Breast epithelium (tissue), 3 donors: Measurements from ENCODE around the gene TIE1.

ENCODE experiments used
- POLR2A ChIP-seq: fragments of 450-650 bp; IDR thresholded peaks from one replicate; pipeline ENCODE4 v1.6.1; 2016; ENCODE audit warnings: antibody characterized with exemption, mild to moderate bottlenecking, moderate library complexity
- POLR2AphosphoS5 ChIP-seq, 3 donors: sonication (generic); formaldehyde crosslinking; IDR thresholded peaks; one replicate each; pipeline ENCODE4 v1.6.1; 2017; ENCODE audit warnings: antibody characterized with exemption in 3 of 3
- TF ChIP-seq, protein P1 (sequence below), 3 donors: fragments of 450-650 bp; IDR thresholded peaks; one replicate each; pipeline ENCODE4 v1.5.1; 2016 to 2017; ENCODE audit warnings: antibody characterized with exemption in 3 of 3, mild to moderate bottlenecking in 3 of 3, moderate library complexity in 3 of 3

DNA sequence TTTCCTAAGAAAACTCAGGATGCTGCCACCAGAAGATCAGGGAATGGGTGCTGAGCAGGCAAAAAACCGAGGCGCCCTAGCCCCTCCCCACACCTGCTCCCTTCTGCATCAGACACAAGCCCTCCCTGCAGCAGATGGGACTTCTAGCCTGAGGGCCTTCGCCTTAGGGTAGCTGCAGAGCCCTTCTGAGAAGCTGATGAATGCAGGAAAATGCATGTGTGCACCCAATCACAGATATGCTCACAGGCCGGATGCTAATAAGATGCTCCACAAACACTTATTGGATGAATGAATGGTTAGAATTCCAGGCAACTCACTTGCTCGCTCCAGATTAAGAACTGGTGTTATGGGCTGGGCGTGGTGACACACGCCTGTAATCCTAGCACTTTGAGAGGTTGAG is 8.6 kb upstream of the TIE1 start:
- TF ChIP-seq, protein P1, sequence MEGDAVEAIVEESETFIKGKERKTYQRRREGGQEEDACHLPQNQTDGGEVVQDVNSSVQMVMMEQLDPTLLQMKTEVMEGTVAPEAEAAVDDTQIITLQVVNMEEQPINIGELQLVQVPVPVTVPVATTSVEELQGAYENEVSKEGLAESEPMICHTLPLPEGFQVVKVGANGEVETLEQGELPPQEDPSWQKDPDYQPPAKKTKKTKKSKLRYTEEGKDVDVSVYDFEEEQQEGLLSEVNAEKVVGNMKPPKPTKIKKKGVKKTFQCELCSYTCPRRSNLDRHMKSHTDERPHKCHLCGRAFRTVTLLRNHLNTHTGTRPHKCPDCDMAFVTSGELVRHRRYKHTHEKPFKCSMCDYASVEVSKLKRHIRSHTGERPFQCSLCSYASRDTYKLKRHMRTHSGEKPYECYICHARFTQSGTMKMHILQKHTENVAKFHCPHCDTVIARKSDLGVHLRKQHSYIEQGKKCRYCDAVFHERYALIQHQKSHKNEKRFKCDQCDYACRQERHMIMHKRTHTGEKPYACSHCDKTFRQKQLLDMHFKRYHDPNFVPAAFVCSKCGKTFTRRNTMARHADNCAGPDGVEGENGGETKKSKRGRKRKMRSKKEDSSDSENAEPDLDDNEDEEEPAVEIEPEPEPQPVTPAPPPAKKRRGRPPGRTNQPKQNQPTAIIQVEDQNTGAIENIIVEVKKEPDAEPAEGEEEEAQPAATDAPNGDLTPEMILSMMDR (IDR thresholded peaks at IDR 0.05): no peak
- TF ChIP-seq POLR2A (no peak), POLR2AphosphoS5 (IDR thresholded peaks at IDR 0.05) (no peak)
